ENCODE measurements around the gene NPFFR1. TPM values are rescaled to one million over a fixed set of nuclear protein-coding genes. Genes with fewer than 3 reads are reported as not detected.
"Not testable (repeated sequence)": the region's sequence is repeated elsewhere in the genome, so short reads cannot be mapped to it uniquely, and the experiment has no call there.

NPFFR1 gene
- total RNA-seq, 2 donors from 2014 or later, result not detected

DNA sequence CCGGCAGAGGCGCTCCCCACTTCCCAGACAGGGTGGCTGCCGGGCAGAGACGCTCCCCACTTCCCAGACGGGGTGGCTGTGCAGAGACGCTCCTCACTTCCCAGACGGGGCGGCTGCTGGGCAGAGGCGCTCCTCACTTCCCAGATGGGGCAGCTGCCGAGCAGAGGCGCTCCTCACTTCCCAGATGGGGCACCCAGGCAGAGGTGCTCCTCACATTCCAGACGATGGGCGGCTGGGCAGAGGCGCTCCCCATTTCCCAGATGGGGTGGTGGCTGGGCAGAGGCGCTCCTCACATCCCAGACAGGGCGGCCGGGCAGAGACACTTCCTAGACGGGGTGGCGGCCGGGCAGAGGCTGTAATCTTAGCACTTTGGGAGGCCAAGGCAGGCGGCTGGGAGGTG is 43.8 kb downstream of the NPFFR1 start:
- H3K27ac Mint-ChIP-seq; H3K4me3 Mint-ChIP-seq; H3K9me3 Mint-ChIP-seq; H3K36me3 Mint-ChIP-seq (ENCODE audit: low read depth); H3K4me1 Mint-ChIP-seq; H3K27me3 Mint-ChIP-seq; ATAC-seq (replicated peaks): not testable (repeated sequence)

- not testable (repeated sequence) for H3K36me3 Mint-ChIP-seq (ENCODE audit: low read depth); H3K27me3 Mint-ChIP-seq; H3K9me3 Mint-ChIP-seq
Measured at GRCh38 chr10:70239077-70239976, 44.5 kb downstream of the NPFFR1 start.

DNA sequence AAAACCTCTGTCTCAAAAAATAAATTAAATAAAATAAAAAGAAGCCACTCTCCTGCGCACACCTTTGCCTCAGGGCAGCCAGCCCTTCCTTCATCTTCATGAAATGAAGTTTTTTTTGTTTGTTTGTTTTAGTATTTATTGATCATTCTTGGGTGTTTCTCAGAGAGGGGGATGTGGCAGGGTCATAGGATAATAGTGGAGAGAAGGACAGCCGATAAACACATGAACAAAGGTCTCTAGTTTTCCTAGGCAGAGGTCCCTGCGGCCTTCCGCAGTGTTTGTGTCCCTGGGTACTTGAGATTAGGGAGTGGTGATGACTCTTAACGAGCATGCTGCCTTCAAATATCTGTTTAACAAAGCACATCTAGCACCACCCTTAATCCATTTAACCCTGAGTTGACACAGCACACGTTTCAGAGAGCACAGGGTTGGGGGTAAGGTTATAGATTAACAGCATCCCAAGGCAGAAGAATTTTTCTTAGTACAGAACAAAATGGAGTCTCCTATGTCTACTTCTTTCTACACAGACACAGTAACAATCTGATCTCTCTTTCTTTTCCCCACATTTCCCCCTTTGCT is 45.8 kb downstream of the NPFFR1 start:
- not testable (repeated sequence) for H3K27me3 Mint-ChIP-seq; H3K4me1 Mint-ChIP-seq; H3K36me3 Mint-ChIP-seq (ENCODE audit: low read depth); ATAC-seq (replicated peaks); H3K9me3 Mint-ChIP-seq; H3K27ac Mint-ChIP-seq; H3K4me3 Mint-ChIP-seq

More at GRCh38 chr10:70239077-70239976, 44.5 kb downstream of the NPFFR1 start:
- not testable (repeated sequence) for H3K4me1 Mint-ChIP-seq; H3K27ac Mint-ChIP-seq; H3K4me3 Mint-ChIP-seq; ATAC-seq (replicated peaks)

DNA sequence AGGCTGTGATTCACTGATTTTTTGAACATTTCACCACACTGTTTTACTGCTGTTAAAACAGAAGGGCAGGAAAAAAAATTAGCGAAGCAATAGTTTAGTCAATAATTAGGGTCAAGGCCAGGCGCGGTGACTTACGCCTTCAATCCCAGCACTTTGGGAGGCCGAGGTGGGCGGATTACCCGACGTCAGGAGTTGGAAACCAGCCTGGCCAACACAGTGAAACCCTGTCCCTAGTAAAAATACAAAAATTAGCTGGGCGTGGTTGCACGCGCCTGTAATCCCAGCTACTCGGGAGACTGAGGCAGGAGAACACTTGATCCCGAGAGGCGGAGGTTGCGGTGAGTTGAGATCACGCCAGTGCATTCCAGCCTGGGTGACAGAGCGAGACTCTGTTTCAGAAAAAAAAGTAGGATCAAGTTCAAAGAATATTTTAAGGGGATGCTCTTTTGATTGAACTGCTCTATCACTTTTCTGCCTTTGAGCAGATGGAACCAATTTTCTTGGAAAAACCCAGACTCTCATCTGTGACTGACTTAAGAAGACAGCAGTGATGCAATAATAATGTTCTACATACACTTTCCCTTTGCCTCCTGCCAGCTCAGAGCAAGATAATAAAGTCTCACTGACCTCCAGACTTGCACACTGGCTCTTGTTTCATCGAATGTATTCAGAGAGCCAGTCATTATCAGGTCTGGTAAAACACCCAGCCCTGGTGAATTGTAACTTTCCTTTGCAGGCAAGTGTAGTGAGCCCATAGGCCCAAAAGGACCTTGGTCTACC is 48.9 kb downstream of the NPFFR1 start:
- peaks cover 24% of the 10 kb centered on the region for H3K36me3 Mint-ChIP-seq (ENCODE audit: low read depth)
- H3K27me3 Mint-ChIP-seq, result peaks cover 4% of the 10 kb centered on the region
- peak overlapping the region; percentile 85 for H3K4me3 Mint-ChIP-seq
- ATAC-seq (replicated peaks), result no peak
- peaks cover 10% of the 10 kb centered on the region for H3K4me1 Mint-ChIP-seq
- H3K9me3 Mint-ChIP-seq, result no peaks in the 10 kb centered on the region
- H3K27ac Mint-ChIP-seq, result no peak overlapping the region

- H3K4me1 Mint-ChIP-seq, result peaks cover 10% of the 10 kb centered on the region
- peaks cover 33% of the 10 kb centered on the region for H3K36me3 Mint-ChIP-seq (ENCODE audit: low read depth)
- H3K9me3 Mint-ChIP-seq, result no peaks in the 10 kb centered on the region
- no peak for ATAC-seq (replicated peaks)
- H3K27me3 Mint-ChIP-seq, result peaks cover 4% of the 10 kb centered on the region
- H3K4me3 Mint-ChIP-seq, result peak overlapping the region; percentile 85
- H3K27ac Mint-ChIP-seq, result peak overlapping the region; percentile 86
Measured at GRCh38 chr10:70233939-70234300, 49.9 kb downstream of the NPFFR1 start.

- Mint-ChIP-seq H3K36me3 (ENCODE audit: low read depth) (peaks cover 39% of the 10 kb centered on the region), H3K9me3 (no peaks in the 10 kb centered on the region), H3K4me3 (peak within 1 kb of the TSS; percentile 85), H3K4me1 (peaks cover 10% of the 10 kb centered on the region), H3K27me3 (peaks cover 4% of the 10 kb centered on the region), H3K27ac (peak within 1 kb of the TSS; percentile 86)
- ATAC-seq (replicated peaks), result peak; percentile 95
Measured at GRCh38 chr10:70233109-70233938, 50.5 kb downstream of the NPFFR1 start, which contains the start of gene PPA1. Gene PPA1, minus strand, starts transcription at chr10:70233429. Its CDS starts 102 bp downstream, at chr10:70233327.

DNA sequence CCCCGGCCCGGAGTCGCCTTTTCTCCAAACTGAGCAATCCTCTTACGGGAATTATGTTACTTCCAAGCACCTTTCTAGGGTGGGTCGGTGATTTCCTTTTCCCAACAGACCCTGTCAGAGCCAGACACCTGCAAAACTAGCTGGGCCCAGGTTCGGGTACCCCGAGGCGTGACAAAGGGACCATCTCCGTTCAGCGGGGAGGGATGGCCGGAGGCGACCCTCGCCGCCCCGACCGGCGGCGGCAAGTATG is 51.0 kb downstream of the NPFFR1 start:
- H3K27me3 Mint-ChIP-seq, result peaks cover 4% of the 10 kb centered on the region
- H3K4me3 Mint-ChIP-seq, result peak overlapping the region; percentile 85
- H3K36me3 Mint-ChIP-seq (ENCODE audit: low read depth), result peaks cover 45% of the 10 kb centered on the region
- no peak for ATAC-seq (replicated peaks)
- H3K4me1 Mint-ChIP-seq, result peaks cover 10% of the 10 kb centered on the region
- peak overlapping the region; percentile 63 for H3K27ac Mint-ChIP-seq
- no peaks in the 10 kb centered on the region for H3K9me3 Mint-ChIP-seq

DNA sequence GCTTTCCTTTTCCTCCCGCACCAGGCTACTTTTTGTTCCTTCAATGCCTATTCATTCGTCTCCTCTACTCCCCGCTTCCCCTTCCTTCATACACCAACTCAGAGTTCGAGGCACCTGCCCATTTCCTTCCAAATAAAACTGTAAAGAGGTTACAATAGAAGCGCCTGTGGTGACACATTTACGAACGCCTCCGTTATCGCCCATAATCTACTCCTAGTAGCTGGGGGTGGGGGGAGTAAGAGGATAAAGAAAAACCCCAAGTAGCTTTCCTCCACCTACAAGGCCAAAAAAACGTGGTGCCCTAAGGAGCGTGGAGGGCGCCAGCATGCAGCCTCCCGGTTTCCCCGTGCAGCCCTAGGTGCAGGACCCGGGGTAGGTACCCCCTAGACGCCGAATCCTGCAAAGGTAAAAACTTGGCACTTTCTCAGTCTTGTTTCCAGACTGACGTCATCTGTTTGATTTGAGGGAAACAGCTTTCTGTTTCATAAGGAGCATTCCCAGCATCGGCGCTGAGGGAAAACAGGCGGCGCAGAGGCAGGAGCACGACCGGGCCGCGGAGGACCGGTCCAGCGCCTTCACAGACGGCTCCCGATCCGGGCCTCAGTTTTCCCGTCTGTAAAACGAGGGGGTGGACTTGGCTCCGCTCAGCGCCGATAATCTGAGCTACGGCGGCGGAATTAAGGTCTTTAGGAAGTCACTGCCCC is 51.5 kb downstream of the NPFFR1 start:
- no peaks in the 10 kb centered on the region for H3K9me3 Mint-ChIP-seq
- ATAC-seq (replicated peaks), result peak; percentile 48
- H3K27me3 Mint-ChIP-seq, result peaks cover 3% of the 10 kb centered on the region
- H3K27ac Mint-ChIP-seq, result peak overlapping the region; percentile 63
- peak overlapping the region; percentile 85 for H3K4me3 Mint-ChIP-seq
- H3K36me3 Mint-ChIP-seq (ENCODE audit: low read depth), result peaks cover 50% of the 10 kb centered on the region
- H3K4me1 Mint-ChIP-seq, result peaks cover 10% of the 10 kb centered on the region

DNA sequence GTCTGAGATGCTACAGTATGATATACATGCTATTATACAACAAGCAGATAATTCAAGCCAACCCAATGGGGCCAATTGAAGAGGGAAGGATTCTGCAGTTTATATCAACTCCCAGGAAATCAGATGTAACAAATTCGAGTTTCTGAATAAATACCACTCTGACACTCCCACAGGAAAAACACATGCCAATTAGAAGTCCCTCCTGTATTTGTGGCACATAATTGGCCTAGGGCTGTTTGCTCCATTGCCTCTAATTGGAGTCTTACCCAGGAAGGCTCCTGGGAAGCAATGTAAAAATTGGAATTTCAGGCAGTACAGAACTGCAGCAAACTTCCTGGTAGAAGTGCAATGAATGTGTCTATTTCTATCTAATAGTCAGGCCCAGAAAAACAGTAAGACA is 55.3 kb downstream of the NPFFR1 start:
- peaks cover 72% of the 10 kb centered on the region for H3K36me3 Mint-ChIP-seq (ENCODE audit: low read depth)
- H3K27ac Mint-ChIP-seq, result no peak overlapping the region
- no peak for ATAC-seq (replicated peaks)
- H3K27me3 Mint-ChIP-seq, result no peaks in the 10 kb centered on the region
- H3K4me1 Mint-ChIP-seq, result peaks cover 16% of the 10 kb centered on the region
- H3K9me3 Mint-ChIP-seq, result no peaks in the 10 kb centered on the region
- H3K4me3 Mint-ChIP-seq, result peak overlapping the region; percentile 33

DNA sequence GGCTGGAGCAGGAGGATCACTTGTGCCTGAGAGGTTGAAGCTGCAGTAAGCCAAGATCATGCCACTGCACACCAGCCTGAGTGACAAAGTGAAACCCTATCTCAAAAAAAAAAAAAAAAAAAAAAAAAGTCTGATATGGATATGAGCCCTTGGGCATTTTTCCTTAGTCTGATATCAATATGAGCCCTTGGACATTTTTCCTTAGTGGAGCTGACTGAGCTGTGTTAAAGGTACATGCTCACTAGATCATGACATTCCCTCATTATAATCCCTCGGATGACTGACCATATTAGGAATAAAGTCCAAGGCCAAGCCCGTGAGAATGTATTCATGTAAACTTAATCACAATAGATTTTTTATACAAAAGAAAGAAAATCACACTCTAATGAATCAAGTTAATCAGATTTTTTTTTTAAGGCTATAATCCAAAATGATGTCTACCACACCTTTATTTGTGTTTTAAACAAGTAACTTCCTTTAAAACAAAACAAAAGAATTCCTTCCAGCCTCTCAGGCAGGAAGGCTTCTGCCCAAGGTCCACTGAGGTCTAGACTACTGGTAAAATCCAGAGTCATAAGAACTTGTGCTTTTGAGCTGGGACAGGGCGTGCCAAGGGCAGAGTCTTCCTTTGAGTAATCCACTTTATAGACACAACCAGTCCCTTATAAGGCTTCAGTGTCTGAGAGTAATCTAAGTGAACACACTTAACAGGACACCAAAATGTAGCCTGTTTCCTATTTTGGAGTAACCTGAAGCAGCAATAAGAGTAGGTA is 56.1 kb downstream of the NPFFR1 start:
- peaks cover 76% of the 10 kb centered on the region for H3K36me3 Mint-ChIP-seq (ENCODE audit: low read depth)
- H3K27ac Mint-ChIP-seq, result no peak overlapping the region
- H3K4me3 Mint-ChIP-seq, result no peak overlapping the region
- no peak for ATAC-seq (replicated peaks)
- H3K27me3 Mint-ChIP-seq, result no peaks in the 10 kb centered on the region
- H3K9me3 Mint-ChIP-seq, result no peaks in the 10 kb centered on the region
- peaks cover 19% of the 10 kb centered on the region for H3K4me1 Mint-ChIP-seq

DNA sequence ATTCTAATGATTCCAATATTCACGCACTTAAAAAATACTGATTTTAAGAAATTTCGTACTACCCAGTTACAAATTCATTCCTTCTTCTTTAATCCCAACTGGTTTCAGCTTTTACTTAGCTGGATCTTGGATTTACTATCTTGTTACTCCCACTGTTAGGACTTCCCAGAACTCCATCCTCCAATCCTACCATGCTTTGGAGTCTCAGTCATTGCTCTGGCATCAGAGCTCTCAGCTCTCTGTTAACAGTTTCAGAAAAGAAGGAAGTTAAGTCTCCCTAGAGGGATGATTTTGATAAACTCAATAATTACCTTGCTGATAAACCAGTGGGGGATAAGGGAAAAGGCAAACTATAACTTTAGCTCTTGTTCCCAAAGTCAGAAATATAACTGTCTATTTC is 60.1 kb downstream of the NPFFR1 start:
- Mint-ChIP-seq H3K27ac (no peak overlapping the region), H3K9me3 (no peaks in the 10 kb centered on the region), H3K4me3 (no peak overlapping the region), H3K36me3 (ENCODE audit: low read depth) (peaks cover 63% of the 10 kb centered on the region), H3K4me1 (peaks cover 16% of the 10 kb centered on the region), H3K27me3 (no peaks in the 10 kb centered on the region)
- no peak for ATAC-seq (replicated peaks)

DNA sequence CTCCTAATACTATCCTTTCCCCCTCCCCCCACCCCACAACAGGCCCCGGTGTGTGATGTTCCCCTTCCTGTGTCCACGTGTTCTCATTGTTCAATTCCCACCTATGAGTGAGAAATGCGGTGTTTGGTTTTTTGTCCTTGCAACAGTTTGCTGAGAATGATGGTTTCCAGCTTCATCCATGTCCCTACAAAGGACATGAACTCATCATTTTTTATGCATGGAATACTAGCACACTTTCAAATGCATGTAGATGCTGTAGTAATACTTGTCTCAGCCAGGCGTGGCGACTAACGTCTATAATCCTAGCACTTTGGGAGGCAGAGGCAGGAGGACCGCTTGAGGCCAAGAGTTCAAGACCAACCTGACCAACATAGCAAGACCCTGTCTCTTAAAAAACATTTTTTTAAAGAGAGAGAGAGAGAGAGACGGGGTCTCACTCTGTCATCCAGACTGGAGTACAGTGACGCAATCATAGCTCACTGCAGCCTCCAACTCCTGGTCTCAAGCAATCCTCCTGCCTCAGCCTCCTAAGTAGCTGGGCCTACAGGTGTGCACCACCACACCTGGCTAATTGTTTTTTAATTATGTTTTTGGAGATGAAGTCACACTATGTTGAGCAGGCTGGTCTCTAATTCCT is 60.9 kb downstream of the NPFFR1 start:
- Mint-ChIP-seq H3K4me1 (peaks cover 21% of the 10 kb centered on the region), H3K36me3 (ENCODE audit: low read depth) (peaks cover 63% of the 10 kb centered on the region)
- not testable (repeated sequence) for ATAC-seq (replicated peaks); H3K9me3 Mint-ChIP-seq; H3K27ac Mint-ChIP-seq; H3K4me3 Mint-ChIP-seq; H3K27me3 Mint-ChIP-seq

GRCh38 chr10:70222340-70222794 is 61.4 kb downstream of the NPFFR1 start:
- no peak overlapping the region for H3K4me3 Mint-ChIP-seq
- no peaks in the 10 kb centered on the region for H3K27me3 Mint-ChIP-seq
- peak; percentile 52 for ATAC-seq (replicated peaks)
- H3K27ac Mint-ChIP-seq, result no peak overlapping the region
- H3K36me3 Mint-ChIP-seq (ENCODE audit: low read depth), result peaks cover 63% of the 10 kb centered on the region
- H3K9me3 Mint-ChIP-seq, result no peaks in the 10 kb centered on the region
- peaks cover 21% of the 10 kb centered on the region for H3K4me1 Mint-ChIP-seq

Measured in activated T-helper 17 cell treated with anti-CD3 and anti-CD28 coated beads, Interleukin-2, amount 50 U/mL, for 72 hours (primary cell).